ENCODE results near the gene VAV2.

DNA sequence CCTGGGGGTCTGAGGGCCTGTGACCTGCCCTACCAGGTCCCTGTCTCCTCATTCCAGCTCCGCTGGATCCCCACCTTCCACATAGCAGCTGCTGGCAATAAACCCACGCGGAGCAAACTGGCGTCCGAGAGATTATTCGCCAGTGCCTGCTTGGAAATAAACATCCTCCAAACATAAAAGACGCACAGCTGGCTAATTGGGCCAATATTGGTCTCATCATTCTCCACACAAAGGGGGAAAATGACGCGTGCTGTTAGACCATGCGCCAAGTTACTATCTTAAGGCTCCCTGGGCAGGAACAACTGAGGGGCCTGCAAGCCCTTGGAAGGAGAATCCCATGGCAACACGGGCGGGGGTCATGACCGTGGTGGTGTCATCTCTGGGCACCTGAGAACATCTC lies 180.7 kb downstream of the VAV2 start:
- TF ChIP-seq, protein P1, sequence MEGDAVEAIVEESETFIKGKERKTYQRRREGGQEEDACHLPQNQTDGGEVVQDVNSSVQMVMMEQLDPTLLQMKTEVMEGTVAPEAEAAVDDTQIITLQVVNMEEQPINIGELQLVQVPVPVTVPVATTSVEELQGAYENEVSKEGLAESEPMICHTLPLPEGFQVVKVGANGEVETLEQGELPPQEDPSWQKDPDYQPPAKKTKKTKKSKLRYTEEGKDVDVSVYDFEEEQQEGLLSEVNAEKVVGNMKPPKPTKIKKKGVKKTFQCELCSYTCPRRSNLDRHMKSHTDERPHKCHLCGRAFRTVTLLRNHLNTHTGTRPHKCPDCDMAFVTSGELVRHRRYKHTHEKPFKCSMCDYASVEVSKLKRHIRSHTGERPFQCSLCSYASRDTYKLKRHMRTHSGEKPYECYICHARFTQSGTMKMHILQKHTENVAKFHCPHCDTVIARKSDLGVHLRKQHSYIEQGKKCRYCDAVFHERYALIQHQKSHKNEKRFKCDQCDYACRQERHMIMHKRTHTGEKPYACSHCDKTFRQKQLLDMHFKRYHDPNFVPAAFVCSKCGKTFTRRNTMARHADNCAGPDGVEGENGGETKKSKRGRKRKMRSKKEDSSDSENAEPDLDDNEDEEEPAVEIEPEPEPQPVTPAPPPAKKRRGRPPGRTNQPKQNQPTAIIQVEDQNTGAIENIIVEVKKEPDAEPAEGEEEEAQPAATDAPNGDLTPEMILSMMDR (IDR thresholded peaks at IDR 0.05): no peak
- TF ChIP-seq EP300 (IDR thresholded peaks at IDR 0.05): no peak

Measured in tibial nerve (tissue), 4 donors.